ENCODE data around the gene SCAND1.

Gene SCAND1

GRCh38 chr20:35942243-35942642 lies 12.1 kb downstream of the SCAND1 start:
- Histone ChIP-seq H3K4me1 (ENCODE audit: insufficient read depth, low read length, severe bottlenecking) (no peaks in the 10 kb centered on the region), H3K27me3 (ENCODE audit: insufficient read depth, low read length) (no peaks in the 10 kb centered on the region), H3F3A (ENCODE audit: insufficient read depth, low read length) (no peaks in the 10 kb centered on the region), H3K4me2 (ENCODE audit: low read length) (no peak overlapping the region), H3K27ac (ENCODE audit: low read depth, low read length, poor library complexity, severe bottlenecking) (no peak overlapping the region), H3K4me3 (ENCODE audit: low read depth, low read length, poor library complexity, severe bottlenecking) (no peak overlapping the region), H4K20me1 (ENCODE audit: insufficient read depth, low read length) (no peaks in the 10 kb centered on the region), H3K9ac (ENCODE audit: low read length) (no peak overlapping the region), H3K79me2 (ENCODE audit: insufficient read depth, low read length) (no peaks in the 10 kb centered on the region), H2AFZ (ENCODE audit: low read length) (no peak overlapping the region), H3K36me3 (ENCODE audit: insufficient read depth, low read length) (peaks cover 63% of the 10 kb centered on the region), H3K9me2 (ENCODE audit: low read depth, low read length) (no peaks in the 10 kb centered on the region), H3K9me3 (ENCODE audit: low read length) (no peaks in the 10 kb centered on the region)
- TF ChIP-seq EZH2 (IDR thresholded peaks at IDR 0.05; ENCODE audit: borderline replicate concordance, low read length): no peak
- no peak for TF ChIP-seq CTCF (IDR thresholded peaks at IDR 0.05; ENCODE audit: low read length)

- Histone ChIP-seq H3K27ac (ENCODE audit: low read depth, low read length, poor library complexity, severe bottlenecking) (no peak overlapping the region), H3K9me3 (ENCODE audit: low read length) (no peaks in the 10 kb centered on the region), H4K20me1 (ENCODE audit: insufficient read depth, low read length) (no peaks in the 10 kb centered on the region), H2AFZ (ENCODE audit: low read length) (no peak overlapping the region), H3K79me2 (ENCODE audit: insufficient read depth, low read length) (no peaks in the 10 kb centered on the region), H3K9me2 (ENCODE audit: low read depth, low read length) (no peaks in the 10 kb centered on the region), H3K4me2 (ENCODE audit: low read length) (no peak overlapping the region), H3K27me3 (ENCODE audit: insufficient read depth, low read length) (no peaks in the 10 kb centered on the region), H3K4me3 (ENCODE audit: low read depth, low read length, poor library complexity, severe bottlenecking) (no peak overlapping the region), H3K9ac (ENCODE audit: low read length) (no peak overlapping the region), H3K4me1 (ENCODE audit: insufficient read depth, low read length, severe bottlenecking) (no peaks in the 10 kb centered on the region), H3K36me3 (ENCODE audit: insufficient read depth, low read length) (peaks cover 59% of the 10 kb centered on the region), H3F3A (ENCODE audit: insufficient read depth, low read length) (no peaks in the 10 kb centered on the region)
- TF ChIP-seq EZH2 (IDR thresholded peaks at IDR 0.05; ENCODE audit: borderline replicate concordance, low read length): no peak
- no peak for TF ChIP-seq CTCF (IDR thresholded peaks at IDR 0.05; ENCODE audit: low read length)
Observed at GRCh38 chr20:35941620-35942019, 12.7 kb downstream of the SCAND1 start.

GRCh38 chr20:35939264-35939663 lies 15.0 kb downstream of the SCAND1 start:
- H3K9me3 ChIP-seq (ENCODE audit: low read length): no peaks in the 10 kb centered on the region
- H3K27ac ChIP-seq (ENCODE audit: low read depth, low read length, poor library complexity, severe bottlenecking): no peak overlapping the region
- H2AFZ ChIP-seq (ENCODE audit: low read length): no peak overlapping the region
- peaks cover 64% of the 10 kb centered on the region for H3K36me3 ChIP-seq (ENCODE audit: insufficient read depth, low read length)
- no peak overlapping the region for H3K9ac ChIP-seq (ENCODE audit: low read length)
- no peaks in the 10 kb centered on the region for H3K4me1 ChIP-seq (ENCODE audit: insufficient read depth, low read length, severe bottlenecking)
- TF ChIP-seq CTCF (IDR thresholded peaks at IDR 0.05; ENCODE audit: low read length) (no peak), EZH2 (IDR thresholded peaks at IDR 0.05; ENCODE audit: borderline replicate concordance, low read length) (no peak)
- no peaks in the 10 kb centered on the region for H3K79me2 ChIP-seq (ENCODE audit: insufficient read depth, low read length)
- no peak overlapping the region for H3K4me2 ChIP-seq (ENCODE audit: low read length)
- H3F3A ChIP-seq (ENCODE audit: insufficient read depth, low read length): no peaks in the 10 kb centered on the region
- H3K9me2 ChIP-seq (ENCODE audit: low read depth, low read length): no peaks in the 10 kb centered on the region
- no peak overlapping the region for H3K4me3 ChIP-seq (ENCODE audit: low read depth, low read length, poor library complexity, severe bottlenecking)
- no peaks in the 10 kb centered on the region for H3K27me3 ChIP-seq (ENCODE audit: insufficient read depth, low read length)
- H4K20me1 ChIP-seq (ENCODE audit: insufficient read depth, low read length): no peaks in the 10 kb centered on the region

Data from OCI-LY1 (cell line).